Measurements from ENCODE around the gene ZC3H4.

Gene ZC3H4

GRCh38 chr19:47044946-47045866, 68.4 kb downstream of the ZC3H4 start:
- DNase-seq: no peak

GRCh38 chr19:47040869-47041268, 72.7 kb downstream of the ZC3H4 start:
- DNase-seq: no peak

GRCh38 chr19:47039239-47039874, 74.2 kb downstream of the ZC3H4 start:
- no peak for DNase-seq

- no peak for DNase-seq
Measured at GRCh38 chr19:47037766-47038165, 75.8 kb downstream of the ZC3H4 start.

GRCh38 chr19:47036097-47036651, 77.4 kb downstream of the ZC3H4 start:
- DNase-seq: no peak

GRCh38 chr19:47035127-47036096, 78.2 kb downstream of the ZC3H4 start:
- peak; percentile 76 to 96 (median 90) for DNase-seq

GRCh38 chr19:47032171-47032811, 81.3 kb downstream of the ZC3H4 start:
- peak; percentile 38 to 57 (median 46) for DNase-seq

GRCh38 chr19:47028195-47028601, 85.4 kb downstream of the ZC3H4 start:
- DNase-seq: no peak

GRCh38 chr19:47027586-47028088, 85.9 kb downstream of the ZC3H4 start:
- DNase-seq: no peak

- DNase-seq: no peak
Measured at GRCh38 chr19:47026889-47027288, 86.7 kb downstream of the ZC3H4 start.

- no peak for DNase-seq
Measured at GRCh38 chr19:47026156-47026555, 87.4 kb downstream of the ZC3H4 start.

GRCh38 chr19:47024502-47024901, 89.1 kb downstream of the ZC3H4 start:
- DNase-seq: no peak

GRCh38 chr19:47023448-47023794, 90.2 kb downstream of the ZC3H4 start:
- no peak for DNase-seq

- no peak for DNase-seq
Measured at GRCh38 chr19:47022541-47023447, 90.8 kb downstream of the ZC3H4 start.

- DNase-seq: no peak
Measured at GRCh38 chr19:47022140-47022536, 91.4 kb downstream of the ZC3H4 start.

GRCh38 chr19:47021536-47022139, 91.9 kb downstream of the ZC3H4 start:
- no peak for DNase-seq

GRCh38 chr19:47020992-47021496, 92.5 kb downstream of the ZC3H4 start:
- no peak for DNase-seq

GRCh38 chr19:47020132-47020805, 93.3 kb downstream of the ZC3H4 start:
- no peak for DNase-seq

- no peak for DNase-seq
Measured at GRCh38 chr19:47019431-47020041, 94.0 kb downstream of the ZC3H4 start, which contains the start of gene NPAS1. Gene NPAS1, plus strand, starts transcription at chr19:47019837. Its CDS starts 1,211 bp downstream, at chr19:47021048.

All from activated CD4-positive, CD25-positive, alpha-beta regulatory T cell (primary cell).